HCT116 (cell line): ENCODE results near the gene MCTP2. TPM values are rescaled to one million over a fixed set of nuclear protein-coding genes. Genes with fewer than 3 reads are reported as not detected.

ENCODE experiments used
- ATAC-seq: fragments of 200-7000 bp; cut with Tn5 transposase; 2 replicates; pipeline ENCODE4 v1.9.1; 2020; ENCODE audit warnings: mild to moderate bottlenecking, moderate library complexity
- BruUV-seq: library from RNA; stranded (reverse); fragments of 400-500 nt; replicated peaks from 2 replicates; lab custom pipeline; 2021; lab: Mats Ljungman, UMichigan
- CTCF ChIA-PET: fragments of 300-600 bp; sonication (Branson Sonifier 250); formaldehyde crosslinking; loops from one replicate; lab custom pipeline; 2021; ENCODE audit warnings: antibody characterized with exemption; lab: Charles Lee
- POLR2A ChIA-PET: fragments of 300-600, 350-600 bp; sonication (Branson Sonifier 250); formaldehyde crosslinking; loops from one replicate; lab custom pipeline; 2021; ENCODE audit warnings: antibody characterized with exemption; lab: Charles Lee
- RAD21 ChIA-PET, 2 experiments: fragments of 300-600 bp; sonication (Branson Sonifier 250); formaldehyde crosslinking; loops; one replicate each; lab custom pipeline; 2023; ENCODE audit warnings: low total read pairs in 2 of 2; ENCODE audit not compliant: uncharacterized antibody in 2 of 2, unreplicated experiment in 2 of 2, low non-redundant PET in 1 of 2; lab: Charles Lee
- DNase-seq: peaks from one replicate; pipeline ENCODE4 v3.0.0-alpha.2; 2010; ENCODE audit warnings: low read depth, low spot score
- H2AFZ ChIP-seq: fragments of 200-600 bp; shearing (Covaris generic), sonication (generic); 2 replicates; pipeline ENCODE4 v1.6.1; 2017; ENCODE audit warnings: low read depth, mixed run types, mixed read lengths, antibody characterized with exemption, low read length; ENCODE audit not compliant: poor library complexity, severe bottlenecking
- H3K27ac ChIP-seq: 2 replicates; pipeline ENCODE4 v1.5.1; 2012; ENCODE audit warnings: low read depth, low read length
- H3K27me3 ChIP-seq: fragments of 200-600 bp; sonication (generic); 2 replicates; pipeline ENCODE4 v1.6.1; 2016; ENCODE audit warnings: mixed run types, low read length, mixed read lengths; ENCODE audit not compliant: insufficient read depth
- H3K36me3 ChIP-seq, 2 experiments: fragments of 200-500 bp in 1 of 2; fragments of 200-600 bp in 1 of 2; sonication (Bioruptor generic) in 1 of 2; sonication (generic) in 1 of 2; 2 replicates each; pipeline versions ENCODE4 v1.5.1 to v1.6.1; 2014 to 2016; ENCODE audit warnings: low read length in 2 of 2, inconsistent platforms in 1 of 2, mixed read lengths in 1 of 2, mixed run types in 1 of 2; ENCODE audit not compliant: insufficient read depth in 2 of 2, control insufficient read depth in 1 of 2
- H3K4me1 ChIP-seq, 2 experiments: fragments of 200-600 bp in 1 of 2; sonication (generic) in 1 of 2; 2 replicates each; pipeline versions ENCODE4 v1.5.1 to v1.6.1; 2012 to 2017; ENCODE audit warnings: low read length in 2 of 2, inconsistent platforms in 1 of 2, mild to moderate bottlenecking in 1 of 2, mixed read lengths in 1 of 2, mixed run types in 1 of 2, moderate library complexity in 1 of 2; ENCODE audit not compliant: insufficient read depth in 2 of 2, control insufficient read depth in 1 of 2
- H3K4me2 ChIP-seq: fragments of 200-600 bp; sonication (generic); 2 replicates; pipeline ENCODE4 v1.6.1; 2017; ENCODE audit warnings: mixed run types, low read length, mixed read lengths
- H3K4me3 ChIP-seq, 2 experiments: fragments of 200-600 bp in 1 of 2; sonication (generic) in 1 of 2; replicated peaks in 1 of 2; 2 replicates each; pipeline ENCODE4 v1.5.1; 2011 to 2016; ENCODE audit warnings: low read length in 2 of 2, control low read depth in 1 of 2, low read depth in 1 of 2, mild to moderate bottlenecking in 1 of 2, mixed read lengths in 1 of 2, mixed run types in 1 of 2
- H3K79me2 ChIP-seq: fragments of 200-600 bp; sonication (generic); 2 replicates; pipeline ENCODE4 v1.6.1; 2017; ENCODE audit warnings: mild to moderate bottlenecking, mixed run types, low read length, moderate library complexity, mixed read lengths; ENCODE audit not compliant: insufficient read depth
- H3K9ac ChIP-seq: fragments of 200-600 bp; sonication (generic); 2 replicates; pipeline ENCODE4 v1.6.1; 2016; ENCODE audit warnings: low read length, mixed read lengths
- H3K9me2 ChIP-seq: fragments of 200-600 bp; sonication (generic), shearing (Covaris generic); 2 replicates; pipeline ENCODE4 v1.6.1; 2017; ENCODE audit warnings: mixed run types, mild to moderate bottlenecking, moderate library complexity; ENCODE audit not compliant: insufficient read depth
- H3K9me3 ChIP-seq, 2 experiments: fragments of 200-500 bp in 1 of 2; fragments of 200-600 bp in 1 of 2; sonication (Bioruptor generic) in 1 of 2; sonication (generic) in 1 of 2; 2 replicates each; pipeline ENCODE4 v1.6.1; 2014 to 2017; ENCODE audit warnings: low read length in 2 of 2, mixed read lengths in 2 of 2, inconsistent platforms in 1 of 2, low read depth in 1 of 2, mild to moderate bottlenecking in 1 of 2, mixed run types in 1 of 2, moderate library complexity in 1 of 2; ENCODE audit not compliant: control insufficient read depth in 1 of 2, insufficient read depth in 1 of 2
- H4K20me1 ChIP-seq: fragments of 200-600 bp; sonication (generic), shearing (Covaris generic); 2 replicates; pipeline ENCODE4 v1.6.1; 2017; ENCODE audit warnings: mixed run types, mild to moderate bottlenecking, moderate library complexity; ENCODE audit not compliant: insufficient read depth
- CBX3 ChIP-seq: IDR thresholded peaks from 2 replicates; pipeline ENCODE4 v1.6.1; 2012; ENCODE audit warnings: low read depth
- CEBPB ChIP-seq: IDR thresholded peaks from 2 replicates; pipeline ENCODE4 v1.6.1; 2012; ENCODE audit warnings: low read depth
- ELF1 ChIP-seq: IDR thresholded peaks from 2 replicates; pipeline ENCODE4 v1.6.1; 2012; ENCODE audit warnings: low read depth, borderline replicate concordance
- EZH2phosphoT487 ChIP-seq: fragments of 200-600 bp; IDR thresholded peaks from 2 replicates; pipeline ENCODE4 v1.6.1; 2018; ENCODE audit warnings: antibody characterized with exemption, borderline replicate concordance
- FOSL1 ChIP-seq: IDR thresholded peaks from 2 replicates; pipeline ENCODE4 v1.6.1; 2012; ENCODE audit warnings: low read depth
- JUND ChIP-seq: IDR thresholded peaks from 2 replicates; pipeline ENCODE4 v1.6.1; 2012
- POLR2A ChIP-seq: IDR thresholded peaks from 2 replicates; pipeline ENCODE4 v1.7.0; 2011; ENCODE audit warnings: borderline replicate concordance; ENCODE audit not compliant: insufficient read depth, insufficient read length; ENCODE audit errors: extremely low read depth
- POLR2AphosphoS5 ChIP-seq: IDR thresholded peaks from 2 replicates; pipeline ENCODE4 v1.6.1; 2011; ENCODE audit warnings: mild to moderate bottlenecking, low read depth, low read length, moderate library complexity
- RAD21 ChIP-seq: IDR thresholded peaks from 2 replicates; pipeline ENCODE4 v1.6.1; 2012; ENCODE audit warnings: low read depth, mild to moderate bottlenecking
- SIN3A ChIP-seq: IDR thresholded peaks from 2 replicates; pipeline ENCODE4 v1.6.1; 2012; ENCODE audit warnings: low read depth
- SP1 ChIP-seq: IDR thresholded peaks from 2 replicates; pipeline ENCODE4 v1.6.1; 2012; ENCODE audit warnings: low read depth
- SRF ChIP-seq: IDR thresholded peaks from 2 replicates; pipeline ENCODE4 v1.6.1; 2012; ENCODE audit warnings: low read depth
- TCF7L2 ChIP-seq: IDR thresholded peaks from 2 replicates; pipeline ENCODE4 v1.7.0; 2011; ENCODE audit warnings: borderline replicate concordance, inconsistent platforms; ENCODE audit not compliant: insufficient read depth, insufficient read length; ENCODE audit errors: extremely low read depth
- ZFX ChIP-seq: fragments of 450-650 bp; IDR thresholded peaks from 2 replicates; pipeline ENCODE4 v1.6.1; 2017
- ZNF274 ChIP-seq: fragments of 200-500 bp; sonication (Bioruptor generic); IDR thresholded peaks from 2 replicates; pipeline ENCODE4 v1.6.1; 2014; ENCODE audit warnings: mild to moderate bottlenecking, low read depth, low read length, inconsistent platforms
- intact Hi-C: fragments of 100-400 bp; cut with micrococcal nuclease; formaldehyde crosslinking; loops from 2 replicates; pipeline ENCODE4 v1.10.0; 2022
- total RNA-seq: library from RNA; stranded (reverse); gene quantifications from one replicate; pipeline ENCODE4 v1.2.1, GENCODE V29; 2021; ENCODE audit not compliant: unreplicated experiment
- TF ChIP-seq, protein P1 (sequence below), 3 experiments: fragments of 200-600 bp in 1 of 3; sonication (generic) in 1 of 3; IDR thresholded peaks in 2 of 3; conservative IDR thresholded peaks in 1 of 3; 2 replicates each; pipeline ENCODE4 v1.5.1; 2012 to 2017; ENCODE audit warnings: low read depth in 2 of 3, low read length in 2 of 3, antibody characterized with exemption in 1 of 3, borderline replicate concordance in 1 of 3, control low read depth in 1 of 3, mild to moderate bottlenecking in 1 of 3, mixed read lengths in 1 of 3, mixed run types in 1 of 3, moderate library complexity in 1 of 3; ENCODE audit not compliant: insufficient read depth in 1 of 3
- TF ChIP-seq, protein P2 (sequence below): IDR thresholded peaks from 2 replicates; pipeline ENCODE4 v1.6.1; 2012
- TF ChIP-seq, protein P3 (sequence below): IDR thresholded peaks from 2 replicates; pipeline ENCODE4 v1.6.1; 2012

Gene MCTP2
- total RNA-seq, 1 experiment from 2014 or later, result 12.9 TPM

DNA sequence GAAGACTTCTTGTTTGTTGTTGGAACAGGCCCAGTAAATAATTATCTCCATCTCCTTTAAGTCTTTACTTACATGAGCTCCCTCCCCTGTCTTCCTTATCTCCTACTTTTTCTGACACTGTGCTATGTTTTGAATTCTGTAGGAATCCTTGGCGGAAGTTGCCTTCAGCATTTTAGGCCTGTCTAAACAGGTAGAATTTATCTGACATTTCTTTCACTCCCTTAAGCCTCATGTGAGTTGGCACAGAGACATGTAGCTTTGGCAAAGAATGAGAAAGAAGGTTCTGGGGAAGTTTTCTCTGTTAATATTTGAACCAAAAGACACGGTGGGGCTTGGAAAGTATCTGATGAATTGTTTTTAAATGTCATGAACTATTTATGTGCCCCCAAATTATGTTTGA is 8.1 kb downstream of the MCTP2 start (continued):
- TF ChIP-seq EZH2phosphoT487 (no peak), ZFX (no peak), ZNF274 (no peak), FOSL1 (no peak)
- TF ChIP-seq, protein P1, sequence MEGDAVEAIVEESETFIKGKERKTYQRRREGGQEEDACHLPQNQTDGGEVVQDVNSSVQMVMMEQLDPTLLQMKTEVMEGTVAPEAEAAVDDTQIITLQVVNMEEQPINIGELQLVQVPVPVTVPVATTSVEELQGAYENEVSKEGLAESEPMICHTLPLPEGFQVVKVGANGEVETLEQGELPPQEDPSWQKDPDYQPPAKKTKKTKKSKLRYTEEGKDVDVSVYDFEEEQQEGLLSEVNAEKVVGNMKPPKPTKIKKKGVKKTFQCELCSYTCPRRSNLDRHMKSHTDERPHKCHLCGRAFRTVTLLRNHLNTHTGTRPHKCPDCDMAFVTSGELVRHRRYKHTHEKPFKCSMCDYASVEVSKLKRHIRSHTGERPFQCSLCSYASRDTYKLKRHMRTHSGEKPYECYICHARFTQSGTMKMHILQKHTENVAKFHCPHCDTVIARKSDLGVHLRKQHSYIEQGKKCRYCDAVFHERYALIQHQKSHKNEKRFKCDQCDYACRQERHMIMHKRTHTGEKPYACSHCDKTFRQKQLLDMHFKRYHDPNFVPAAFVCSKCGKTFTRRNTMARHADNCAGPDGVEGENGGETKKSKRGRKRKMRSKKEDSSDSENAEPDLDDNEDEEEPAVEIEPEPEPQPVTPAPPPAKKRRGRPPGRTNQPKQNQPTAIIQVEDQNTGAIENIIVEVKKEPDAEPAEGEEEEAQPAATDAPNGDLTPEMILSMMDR (IDR thresholded peaks at IDR 0.05 in 2 of 3, conservative IDR thresholded peaks at IDR 0.05 in 1 of 3; ENCODE audit: borderline replicate concordance in 1 of 3, insufficient read depth in 1 of 3, low read depth in 2 of 3, low read length in 2 of 3), result no peak
- TF ChIP-seq, all 23 proteins: peak for 0

DNA sequence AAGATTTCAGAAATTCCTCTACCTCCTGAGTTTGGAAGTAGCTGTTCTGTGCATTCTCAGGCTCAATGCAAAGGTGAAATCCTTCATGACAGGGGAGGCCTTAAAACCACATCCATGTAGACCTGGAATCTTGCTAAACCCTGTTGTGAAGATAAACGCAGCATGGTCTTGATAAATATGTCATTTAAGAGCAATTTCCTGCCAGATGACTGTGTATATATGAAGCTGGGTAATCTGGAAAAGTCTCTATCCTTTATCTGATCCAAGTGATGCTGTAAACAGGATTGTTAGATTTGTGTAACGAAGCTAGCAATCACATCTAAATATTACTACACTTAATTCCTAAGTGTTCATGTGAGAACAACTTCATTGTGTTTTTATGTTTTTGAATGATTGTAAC is 9.1 kb downstream of the MCTP2 start:
- peaks cover 21% of the 10 kb centered on the region for H3K79me2 ChIP-seq
- H3K4me2 ChIP-seq, result no peak overlapping the region
- POLR2A ChIA-PET, result interaction anchor here (1.9 kb wide), 1 partner anchor 9 kb away, joined by 6 read pairs; the partner anchor contains the start of gene MCTP2

More for the DNA sequence above, 9.1 kb downstream of the MCTP2 start:
- Histone ChIP-seq H3K4me1 (peaks cover 0 to 5% of the 10 kb centered on the region in 2 experiments; a peak in 1 of 4 replicates), H3K9me3 (no peaks in the 10 kb centered on the region), H3K9ac (no peak overlapping the region), H3K27ac (no peak overlapping the region), H3K27me3 (no peaks in the 10 kb centered on the region), H4K20me1 (no peaks in the 10 kb centered on the region), H3K9me2 (no peaks in the 10 kb centered on the region)
- no TSS peak for BruUV-seq
- DNase-seq, result no peak
- TF ChIP-seq TCF7L2 (no peak), ELF1 (no peak), JUND (no peak), ZNF274 (no peak), CEBPB (no peak), SRF (no peak), SP1 (no peak), EZH2phosphoT487 (no peak), RAD21 (no peak), SIN3A (no peak), POLR2A (no peak), POLR2AphosphoS5 (no peak), ZFX (no peak), CBX3 (no peak)
- TF ChIP-seq, protein P2, sequence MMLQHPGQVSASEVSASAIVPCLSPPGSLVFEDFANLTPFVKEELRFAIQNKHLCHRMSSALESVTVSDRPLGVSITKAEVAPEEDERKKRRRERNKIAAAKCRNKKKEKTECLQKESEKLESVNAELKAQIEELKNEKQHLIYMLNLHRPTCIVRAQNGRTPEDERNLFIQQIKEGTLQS, result no peak
- TF ChIP-seq, protein P1 (IDR thresholded peaks at IDR 0.05 in 2 of 3, conservative IDR thresholded peaks at IDR 0.05 in 1 of 3; ENCODE audit: borderline replicate concordance in 1 of 3, insufficient read depth in 1 of 3, low read depth in 2 of 3, low read length in 2 of 3), result no peak
- TF ChIP-seq, protein P3, sequence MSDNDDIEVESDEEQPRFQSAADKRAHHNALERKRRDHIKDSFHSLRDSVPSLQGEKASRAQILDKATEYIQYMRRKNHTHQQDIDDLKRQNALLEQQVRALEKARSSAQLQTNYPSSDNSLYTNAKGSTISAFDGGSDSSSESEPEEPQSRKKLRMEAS, result no peak
- TF ChIP-seq, all 23 proteins: peak for 0
- intact Hi-C loops, result no loop called here
- CTCF ChIA-PET, result interaction anchor here (1.5 kb wide), 1 partner anchor 9 kb away, joined by 5 read pairs; the partner anchor contains the start of gene MCTP2
- Histone ChIP-seq H3K36me3 (no peaks in the 10 kb centered on the region), H3K4me3 (no peak overlapping the region), H2AFZ (no peak overlapping the region)
- RAD21 ChIA-PET, result no interaction called here
- no peak for ATAC-seq
